HTERT RPE-1 (cell line): ENCODE measurements around the gene KRT32.

Source experiments
- in situ Hi-C: fragments of 300-500 bp; cut with MboI; formaldehyde crosslinking; loops from 4 replicates; pipeline ENCODE4 v1.14.3; 2020; ENCODE audit warnings: low sequenced_read_pairs

Gene KRT32

DNA sequence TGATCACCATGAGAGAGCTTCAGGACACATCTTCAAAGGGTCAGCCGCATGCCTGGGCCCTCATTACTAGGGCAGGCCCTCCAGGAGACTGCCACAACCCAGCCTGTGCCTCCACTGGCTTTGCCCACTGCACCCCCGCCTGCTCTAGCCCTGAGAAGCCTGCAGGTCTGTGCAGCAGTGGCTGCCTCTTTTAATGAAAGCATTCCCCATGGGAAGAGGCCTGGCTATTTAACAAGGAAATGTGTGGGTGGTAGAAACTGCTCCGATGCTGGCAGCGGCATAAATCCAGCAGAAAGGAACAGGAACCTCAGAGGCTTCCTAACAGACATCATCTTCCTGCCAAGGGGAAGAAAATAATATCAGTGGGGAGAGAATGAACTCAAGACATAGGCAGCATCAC, 375 bp upstream of the KRT32 start:
- in situ Hi-C loops = no loop called here

GRCh38 chr17:41464682-41465081, 2.5 kb downstream of the KRT32 start:
- in situ Hi-C loops = no loop called here

DNA sequence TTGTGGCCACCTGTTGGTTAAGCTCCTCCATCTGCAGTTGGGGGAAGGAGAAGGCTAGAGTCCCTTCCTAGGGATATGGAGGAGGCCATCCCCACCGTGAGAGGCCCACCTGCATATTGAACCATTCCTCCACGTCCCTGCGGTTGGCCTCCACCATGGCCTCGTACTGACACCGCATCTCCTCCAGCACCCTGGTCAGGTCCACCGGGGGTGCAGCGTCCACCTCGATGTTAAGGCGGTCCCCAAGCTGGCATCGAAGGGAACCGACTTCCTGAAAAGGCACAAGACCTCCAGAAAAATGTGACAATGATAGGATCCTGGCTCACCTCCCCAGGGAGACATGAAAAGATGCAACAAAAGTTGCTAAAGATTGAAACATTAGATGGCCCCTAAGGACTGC, 3.0 kb downstream of the KRT32 start:
- in situ Hi-C loops = no loop called here

- in situ Hi-C loops = no loop called here
Observed at GRCh38 chr17:41463746-41464145, 3.4 kb downstream of the KRT32 start.

DNA sequence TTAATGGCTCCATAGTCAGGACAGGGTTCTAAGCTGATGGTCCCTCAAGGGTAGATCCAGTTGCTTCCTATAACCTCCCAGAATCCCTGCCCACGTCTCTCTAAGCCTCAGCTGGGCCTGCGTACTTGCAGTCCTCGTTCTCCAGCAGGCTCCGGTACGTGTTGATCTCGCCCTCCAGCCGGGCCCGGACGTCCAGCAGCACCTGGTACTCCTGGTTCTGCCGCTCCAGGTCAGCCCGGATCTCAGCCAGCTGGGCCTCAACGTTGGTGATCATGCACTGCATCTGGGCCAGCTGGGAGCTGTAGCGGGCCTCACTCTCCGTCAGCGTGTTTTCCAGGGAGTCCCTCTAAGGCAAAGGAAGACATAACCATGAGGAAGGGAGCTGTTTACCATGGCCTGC, 4.5 kb downstream of the KRT32 start:
- in situ Hi-C loops = no loop called here

DNA sequence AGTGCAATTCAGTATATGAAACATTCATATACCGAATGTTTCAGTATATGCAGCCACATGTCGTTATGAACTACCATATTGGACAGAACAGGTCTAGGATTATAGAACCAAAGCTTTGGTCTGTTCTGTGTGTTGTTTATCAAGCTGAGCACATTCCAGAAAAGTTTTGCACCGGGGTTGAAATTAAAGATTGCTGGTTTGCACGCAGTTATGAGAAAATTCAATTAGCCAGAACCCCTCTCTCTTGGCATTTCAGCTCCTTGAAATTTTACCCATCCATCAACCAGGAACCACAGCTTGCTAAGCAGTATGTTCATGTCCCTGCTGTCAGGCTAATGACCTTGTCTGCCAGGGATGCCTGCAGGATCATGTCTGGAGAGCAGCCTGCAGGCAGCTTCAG, 9.5 kb downstream of the KRT32 start:
- in situ Hi-C loops = no loop called here

- in situ Hi-C loops = no loop called here
Observed at GRCh38 chr17:41456204-41456603, 11.0 kb downstream of the KRT32 start.

GRCh38 chr17:41455236-41455635, 11.9 kb downstream of the KRT32 start:
- in situ Hi-C loops = no loop called here

DNA sequence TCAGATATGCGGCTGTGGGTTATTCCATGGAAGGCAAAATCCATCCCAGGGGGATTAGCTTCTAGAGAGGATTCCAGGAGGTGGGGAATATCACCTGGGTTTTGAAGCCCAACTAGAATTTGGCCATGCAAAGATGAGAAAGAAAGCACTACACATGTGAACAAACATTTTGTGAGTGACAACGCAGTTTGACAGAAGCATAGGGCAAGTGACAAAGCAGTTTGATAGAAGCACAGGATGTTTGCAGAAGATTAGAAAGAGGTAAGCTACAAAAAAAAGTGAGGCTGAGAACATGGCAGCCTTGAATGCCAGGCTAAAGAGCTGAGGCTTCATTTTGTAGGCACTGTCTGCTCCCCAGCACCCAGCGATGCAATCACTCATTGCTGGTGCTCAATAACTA, 14.1 kb downstream of the KRT32 start:
- in situ Hi-C loops = no loop called here

GRCh38 chr17:41452281-41452680, 14.9 kb downstream of the KRT32 start:
- in situ Hi-C loops = no loop called here

DNA sequence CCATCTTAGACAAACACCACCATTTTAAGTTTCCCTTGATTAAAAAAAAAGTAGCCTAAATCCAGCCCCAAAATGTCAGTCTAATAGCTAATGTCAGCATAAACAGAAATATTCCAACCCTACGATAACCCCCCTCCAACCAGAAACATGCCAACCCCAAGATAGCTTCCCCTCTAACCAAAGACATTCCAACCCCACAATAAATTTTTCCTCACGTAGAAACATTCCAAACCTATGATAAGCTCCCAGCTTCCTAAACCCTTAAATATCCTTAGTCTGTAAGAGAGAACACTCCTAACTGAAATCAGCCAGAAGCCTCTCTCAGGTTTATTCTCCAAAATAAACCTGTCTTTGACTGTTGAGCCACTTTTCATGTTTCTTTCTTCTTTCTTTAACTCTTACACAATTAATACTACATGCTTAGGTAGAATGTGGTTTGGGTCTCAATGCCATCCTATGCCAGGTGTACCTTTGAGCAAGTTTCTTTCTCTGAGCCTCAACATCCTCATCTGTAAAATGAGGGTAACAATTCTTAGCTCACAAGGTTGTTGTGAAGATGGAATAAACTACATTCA, 15.9 kb downstream of the KRT32 start:
- in situ Hi-C loops = no loop called here

GRCh38 chr17:41449008-41449407, 18.2 kb downstream of the KRT32 start:
- in situ Hi-C loops = no loop called here

GRCh38 chr17:41448506-41448905, 18.7 kb downstream of the KRT32 start:
- in situ Hi-C loops = no loop called here

DNA sequence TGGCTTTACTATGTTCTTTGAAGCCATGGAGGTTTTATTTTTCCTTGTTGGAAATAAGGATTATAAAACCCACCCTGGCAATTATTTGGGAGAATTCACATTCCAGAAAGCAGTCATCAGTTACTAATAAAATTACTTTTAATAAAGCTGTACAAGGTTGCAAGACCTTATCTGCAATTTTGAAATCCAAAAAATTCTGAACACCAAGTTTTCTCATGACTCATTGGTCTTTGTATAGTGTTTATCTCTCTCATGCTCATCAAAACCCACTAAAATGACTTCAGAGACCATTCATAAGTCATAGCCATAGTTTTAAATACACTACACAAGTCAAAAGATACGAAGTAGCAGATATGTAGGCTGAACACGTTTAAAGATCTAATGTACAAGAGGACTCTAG, 20.4 kb downstream of the KRT32 start:
- in situ Hi-C loops = no loop called here

DNA sequence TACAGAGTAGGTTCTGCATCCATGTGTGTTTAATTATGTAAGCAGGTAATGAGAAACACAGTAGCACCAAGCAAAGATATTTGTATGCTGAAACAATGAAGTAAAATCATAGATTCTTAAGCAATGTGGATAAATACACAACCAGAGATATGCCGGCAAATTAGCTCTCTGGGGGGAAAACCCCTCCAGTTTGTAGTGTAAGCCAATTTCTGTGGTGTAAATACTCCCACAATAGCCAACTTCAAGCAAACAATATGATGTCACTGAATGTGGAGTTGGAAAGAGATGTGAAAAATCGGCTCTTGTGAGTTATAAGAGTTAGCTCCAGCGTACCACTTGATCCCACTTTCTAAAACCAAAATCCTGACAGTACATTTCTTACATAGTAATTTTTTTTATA, 22.5 kb downstream of the KRT32 start:
- in situ Hi-C loops = no loop called here

DNA sequence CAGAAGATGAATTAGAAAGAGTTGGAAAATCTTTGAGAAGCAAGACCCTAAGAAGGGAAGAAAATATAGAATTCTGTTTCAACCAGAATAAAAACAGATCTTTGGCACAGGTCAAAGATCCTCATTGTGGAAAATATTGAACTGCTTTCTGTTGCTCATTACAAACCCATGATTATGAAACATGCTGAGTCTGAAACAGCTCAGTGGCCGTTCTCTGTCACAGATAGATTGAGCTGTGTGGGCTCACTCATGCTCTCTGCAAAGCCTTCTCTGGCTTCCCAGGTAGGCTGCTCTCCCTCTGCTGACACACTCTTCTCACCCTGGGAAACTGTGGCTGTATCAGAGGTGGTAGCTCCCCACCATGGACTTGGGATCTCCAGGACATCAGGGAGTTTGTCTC, 23.0 kb downstream of the KRT32 start:
- in situ Hi-C loops = no loop called here

GRCh38 chr17:41442739-41443138, 24.4 kb downstream of the KRT32 start:
- in situ Hi-C loops = no loop called here

DNA sequence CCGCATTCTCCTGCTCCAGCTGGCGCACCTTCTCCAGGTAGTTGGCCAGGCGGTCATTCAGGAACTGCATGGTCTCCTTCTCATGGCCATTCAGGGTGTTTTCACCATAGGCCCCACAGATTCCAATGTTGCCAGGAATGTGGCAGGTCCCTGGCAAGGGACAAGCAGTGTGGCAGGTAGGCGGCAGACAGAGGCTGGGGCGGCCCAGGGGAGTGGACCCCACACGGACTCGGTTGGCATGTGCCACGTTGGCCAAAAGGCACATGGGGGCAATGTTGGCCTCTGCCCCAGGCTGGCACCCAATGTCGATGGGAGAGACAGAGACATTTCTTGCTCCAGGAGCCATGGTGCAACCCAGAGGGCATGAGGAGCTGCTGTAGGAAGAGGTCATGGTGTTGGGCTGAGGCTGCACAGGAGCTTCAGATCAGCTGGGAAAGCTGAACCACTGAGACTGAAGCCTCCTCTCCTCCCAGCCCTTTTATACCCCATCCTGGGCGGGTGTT, 26.6 kb downstream of the KRT32 start, which contains the start of gene KRT38:
TSS of gene KRT38 (minus strand) at position 453 of the 503 bp plus-strand sequence. CDS start at position 391, 62 bp downstream.
- in situ Hi-C loops = no loop called here

DNA sequence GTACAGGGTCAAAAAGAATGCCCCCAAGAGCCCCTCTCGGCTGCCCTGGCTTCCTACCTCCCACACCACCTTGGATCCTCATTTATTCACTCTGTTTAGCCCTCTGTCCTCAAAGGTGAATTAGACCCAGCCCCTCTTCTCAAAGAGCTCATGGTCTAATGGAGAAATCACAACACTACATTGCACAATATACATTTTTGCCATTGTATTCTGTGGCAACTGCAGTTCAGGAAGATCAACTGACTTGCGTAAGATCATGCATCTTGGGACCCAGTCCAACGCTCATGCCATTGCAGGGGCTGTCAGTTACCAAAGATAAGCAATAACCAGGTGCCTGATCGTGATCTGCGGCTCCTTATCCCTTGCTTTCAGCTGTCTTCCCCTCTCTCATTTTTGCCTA, 27.8 kb downstream of the KRT32 start:
- in situ Hi-C loops = no loop called here

- in situ Hi-C loops = no loop called here
Observed at GRCh38 chr17:41437769-41438168, 29.4 kb downstream of the KRT32 start.

DNA sequence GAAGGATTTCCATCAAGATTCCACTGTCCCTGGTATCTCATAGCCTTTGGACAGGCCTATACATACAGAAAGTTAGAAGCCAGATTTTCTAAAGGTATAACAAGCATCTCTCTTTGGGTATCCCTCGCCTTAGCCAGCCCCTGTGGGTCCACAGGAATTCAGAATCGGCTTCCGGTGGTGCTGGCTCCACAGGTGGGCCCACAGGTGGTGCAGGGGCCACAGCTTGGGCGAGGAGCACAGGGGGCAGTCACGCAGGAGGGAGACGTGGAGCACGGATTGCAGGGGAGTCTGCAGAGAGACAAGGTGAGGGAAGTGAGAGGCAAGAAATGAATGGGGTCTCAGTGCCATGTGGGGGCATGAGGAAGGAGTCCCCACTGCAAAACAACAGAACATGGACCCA, 29.9 kb downstream of the KRT32 start:
- in situ Hi-C loops = no loop called here

DNA sequence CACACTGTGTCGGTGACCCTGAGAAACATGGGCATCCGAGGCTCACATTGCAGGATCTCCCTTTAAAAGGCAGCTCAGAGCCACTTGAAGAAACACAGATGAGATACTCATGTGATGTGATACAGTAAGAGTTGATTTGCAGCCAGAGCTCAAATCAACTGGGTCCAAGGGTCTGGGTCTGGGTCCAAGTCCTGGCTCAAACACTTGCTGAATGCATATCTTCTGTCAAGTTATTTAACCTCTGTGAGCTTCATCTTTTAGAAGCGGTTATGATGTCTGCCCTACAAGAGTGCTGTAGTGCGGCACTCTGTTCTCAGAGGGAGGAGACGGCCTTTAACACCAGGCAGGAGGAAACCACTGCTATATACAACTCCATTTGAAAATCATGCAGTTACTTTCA, 32.8 kb downstream of the KRT32 start:
- in situ Hi-C loops = no loop called here

- in situ Hi-C loops = no loop called here
Observed at GRCh38 chr17:41434005-41434404, 33.2 kb downstream of the KRT32 start.
